ENCODE data around the gene ARGLU1. TPM values are rescaled to one million over a fixed set of nuclear protein-coding genes. Genes with fewer than 3 reads are reported as not detected.
"Not testable (repeated sequence)": the region's sequence is repeated elsewhere in the genome, so short reads cannot be mapped to it uniquely, and the experiment has no call there.

ARGLU1 gene
- total RNA-seq, 1 experiment from 2014 or later, result 94.4 TPM

GRCh38 chr13:106602178-106602577 lies 34.2 kb upstream of the ARGLU1 start:
- intact Hi-C loops (cut with micrococcal nuclease), result no loop called here
- TF ChIP-seq, protein P1, sequence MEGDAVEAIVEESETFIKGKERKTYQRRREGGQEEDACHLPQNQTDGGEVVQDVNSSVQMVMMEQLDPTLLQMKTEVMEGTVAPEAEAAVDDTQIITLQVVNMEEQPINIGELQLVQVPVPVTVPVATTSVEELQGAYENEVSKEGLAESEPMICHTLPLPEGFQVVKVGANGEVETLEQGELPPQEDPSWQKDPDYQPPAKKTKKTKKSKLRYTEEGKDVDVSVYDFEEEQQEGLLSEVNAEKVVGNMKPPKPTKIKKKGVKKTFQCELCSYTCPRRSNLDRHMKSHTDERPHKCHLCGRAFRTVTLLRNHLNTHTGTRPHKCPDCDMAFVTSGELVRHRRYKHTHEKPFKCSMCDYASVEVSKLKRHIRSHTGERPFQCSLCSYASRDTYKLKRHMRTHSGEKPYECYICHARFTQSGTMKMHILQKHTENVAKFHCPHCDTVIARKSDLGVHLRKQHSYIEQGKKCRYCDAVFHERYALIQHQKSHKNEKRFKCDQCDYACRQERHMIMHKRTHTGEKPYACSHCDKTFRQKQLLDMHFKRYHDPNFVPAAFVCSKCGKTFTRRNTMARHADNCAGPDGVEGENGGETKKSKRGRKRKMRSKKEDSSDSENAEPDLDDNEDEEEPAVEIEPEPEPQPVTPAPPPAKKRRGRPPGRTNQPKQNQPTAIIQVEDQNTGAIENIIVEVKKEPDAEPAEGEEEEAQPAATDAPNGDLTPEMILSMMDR (IDR thresholded peaks at IDR 0.05; ENCODE audit: unreplicated experiment), result no peak
- H3K4me1 Mint-ChIP-seq (ENCODE audit: insufficient read depth, unreplicated experiment), result no peaks in the 10 kb centered on the region
- no peak for DNase-seq (ENCODE audit: unreplicated experiment)
- H3K4me3 Mint-ChIP-seq (ENCODE audit: unreplicated experiment), result no peak overlapping the region
- H3K9me3 Mint-ChIP-seq (ENCODE audit: unreplicated experiment), result peaks cover 7% of the 10 kb centered on the region
- ChIA-PET CTCF (interaction anchor here (0.6 to 1.1 kb wide), 3 partner anchors 18 to 1131 kb away, joined by 3 read pairs; no protein-coding TSS in a partner anchor), POLR2A (no interaction called here)
- H3K27me3 Mint-ChIP-seq (ENCODE audit: insufficient read depth, unreplicated experiment), result no peaks in the 10 kb centered on the region
- H3K27ac Mint-ChIP-seq (ENCODE audit: low read depth, unreplicated experiment), result no peak overlapping the region
- no TSS peak for BruUV-seq (replicated peaks)
- no peaks in the 10 kb centered on the region for H3K36me3 Mint-ChIP-seq (ENCODE audit: insufficient read depth, unreplicated experiment)

GRCh38 chr13:106601489-106601888 lies 33.6 kb upstream of the ARGLU1 start:
- Mint-ChIP-seq H3K4me3 (ENCODE audit: unreplicated experiment) (no peak overlapping the region), H3K27ac (ENCODE audit: low read depth, unreplicated experiment) (no peak overlapping the region), H3K4me1 (ENCODE audit: insufficient read depth, unreplicated experiment) (no peaks in the 10 kb centered on the region), H3K9me3 (ENCODE audit: unreplicated experiment) (peaks cover 7% of the 10 kb centered on the region), H3K36me3 (ENCODE audit: insufficient read depth, unreplicated experiment) (no peaks in the 10 kb centered on the region), H3K27me3 (ENCODE audit: insufficient read depth, unreplicated experiment) (no peaks in the 10 kb centered on the region)
- POLR2A ChIA-PET, result no interaction called here
- no TSS peak for BruUV-seq (replicated peaks)
- CTCF ChIA-PET, result interaction anchor here (0.5 kb wide), 1 partner anchor 9 kb away, joined by 4 read pairs; no protein-coding TSS in a partner anchor
- TF ChIP-seq, protein P1 (IDR thresholded peaks at IDR 0.05; ENCODE audit: unreplicated experiment), result no peak
- no peak for DNase-seq (ENCODE audit: unreplicated experiment)
- intact Hi-C loops (cut with micrococcal nuclease), result no loop called here

GRCh38 chr13:106600798-106601135 lies 32.8 kb upstream of the ARGLU1 start:
- H3K27ac Mint-ChIP-seq (ENCODE audit: low read depth, unreplicated experiment); POLR2A ChIA-PET: not testable (repeated sequence)

DNA sequence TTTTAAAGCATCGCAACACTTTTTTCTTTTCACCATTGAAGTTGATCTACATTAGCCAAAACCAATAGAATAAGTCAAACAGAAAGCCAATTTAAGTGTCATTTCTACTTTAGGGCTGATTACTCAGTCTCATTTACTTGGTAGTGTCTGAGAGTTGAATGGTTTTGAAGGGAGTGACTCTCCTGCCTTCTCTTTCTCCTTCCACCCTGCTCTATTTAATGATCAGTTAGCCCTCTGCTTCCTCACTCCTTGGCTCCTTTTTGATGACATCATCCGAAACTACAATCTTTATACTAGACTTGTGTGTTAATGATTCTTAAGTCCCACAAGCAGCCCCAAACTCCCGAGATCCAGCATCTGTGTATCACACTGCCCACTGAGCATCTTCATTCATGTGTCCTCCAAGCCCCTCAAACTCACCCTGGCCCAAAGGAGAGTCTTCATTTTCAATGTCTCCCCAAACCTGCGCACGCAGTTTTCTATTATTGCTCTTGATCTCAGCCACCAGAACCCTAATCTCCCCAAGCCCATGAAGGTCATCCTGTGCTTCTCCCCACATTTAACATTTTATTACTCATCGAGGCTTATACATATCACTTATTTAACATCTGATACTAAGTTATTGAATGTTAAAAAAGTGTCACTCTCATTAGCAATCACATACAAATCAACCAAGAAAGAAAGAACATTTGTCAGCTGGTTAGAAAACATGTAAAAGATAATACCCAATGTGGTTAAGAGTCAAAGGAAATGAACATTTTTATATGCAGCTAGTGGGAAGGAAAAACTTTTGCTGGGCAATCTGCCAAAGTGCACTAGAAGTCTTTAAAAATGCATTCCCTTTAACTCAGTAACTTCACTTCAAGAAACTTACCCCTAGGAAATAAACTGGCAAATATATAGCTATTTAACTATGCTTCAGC lies 32.2 kb upstream of the ARGLU1 start:
- no TSS peak for BruUV-seq (replicated peaks)
- H3K27me3 Mint-ChIP-seq (ENCODE audit: insufficient read depth, unreplicated experiment), result no peaks in the 10 kb centered on the region
- H3K36me3 Mint-ChIP-seq (ENCODE audit: insufficient read depth, unreplicated experiment), result no peaks in the 10 kb centered on the region
- no peaks in the 10 kb centered on the region for H3K9me3 Mint-ChIP-seq (ENCODE audit: unreplicated experiment)
- ChIA-PET CTCF (interaction anchor here (1.0 kb wide), 1 partner anchor 20 kb away, joined by 5 read pairs; no protein-coding TSS in a partner anchor), POLR2A (interaction anchor here (0.7 kb wide), 1 partner anchor 1203 kb away, joined by 3 read pairs; no protein-coding TSS in a partner anchor)
- no peaks in the 10 kb centered on the region for H3K4me1 Mint-ChIP-seq (ENCODE audit: insufficient read depth, unreplicated experiment)
- TF ChIP-seq, protein P1 (IDR thresholded peaks at IDR 0.05; ENCODE audit: unreplicated experiment), result no peak
- intact Hi-C loops (cut with micrococcal nuclease), result no loop called here
- no peak overlapping the region for H3K4me3 Mint-ChIP-seq (ENCODE audit: unreplicated experiment)
- peak; percentile 24 for DNase-seq (ENCODE audit: unreplicated experiment)
- H3K27ac Mint-ChIP-seq (ENCODE audit: low read depth, unreplicated experiment), result no peak overlapping the region

More at GRCh38 chr13:106600798-106601135, 32.8 kb upstream of the ARGLU1 start:
- DNase-seq (ENCODE audit: unreplicated experiment); H3K4me1 Mint-ChIP-seq (ENCODE audit: insufficient read depth, unreplicated experiment); BruUV-seq (replicated peaks); H3K36me3 Mint-ChIP-seq (ENCODE audit: insufficient read depth, unreplicated experiment); H3K27me3 Mint-ChIP-seq (ENCODE audit: insufficient read depth, unreplicated experiment); intact Hi-C loops (cut with micrococcal nuclease); H3K9me3 Mint-ChIP-seq (ENCODE audit: unreplicated experiment); H3K4me3 Mint-ChIP-seq (ENCODE audit: unreplicated experiment): not testable (repeated sequence)
- CTCF ChIA-PET, result interaction anchor here (1.0 kb wide), 1 partner anchor 20 kb away, joined by 5 read pairs; no protein-coding TSS in a partner anchor
